Loucy (cell line): Measurements from ENCODE around the gene N4BP2.
"Not testable (repeated sequence)": the region's sequence is repeated elsewhere in the genome, so short reads cannot be mapped to it uniquely, and the experiment has no call there.

Experiments
- EZH2phosphoT487 ChIP-seq: fragments of 200-600 bp; IDR thresholded peaks from 2 replicates; pipeline ENCODE4 v1.6.1; 2018; ENCODE audit warnings: antibody characterized with exemption, mild to moderate bottlenecking, moderate library complexity, borderline replicate concordance
- TF ChIP-seq, protein P1 (sequence below): fragments of 200-600 bp; sonication (generic); conservative IDR thresholded peaks from 2 replicates; pipeline ENCODE4 v1.5.1; 2014; ENCODE audit warnings: mild to moderate bottlenecking, antibody characterized with exemption, low read length

GRCh38 chr4:40093400-40093799 lies 36.8 kb downstream of the N4BP2 start:
- TF ChIP-seq, protein P1, sequence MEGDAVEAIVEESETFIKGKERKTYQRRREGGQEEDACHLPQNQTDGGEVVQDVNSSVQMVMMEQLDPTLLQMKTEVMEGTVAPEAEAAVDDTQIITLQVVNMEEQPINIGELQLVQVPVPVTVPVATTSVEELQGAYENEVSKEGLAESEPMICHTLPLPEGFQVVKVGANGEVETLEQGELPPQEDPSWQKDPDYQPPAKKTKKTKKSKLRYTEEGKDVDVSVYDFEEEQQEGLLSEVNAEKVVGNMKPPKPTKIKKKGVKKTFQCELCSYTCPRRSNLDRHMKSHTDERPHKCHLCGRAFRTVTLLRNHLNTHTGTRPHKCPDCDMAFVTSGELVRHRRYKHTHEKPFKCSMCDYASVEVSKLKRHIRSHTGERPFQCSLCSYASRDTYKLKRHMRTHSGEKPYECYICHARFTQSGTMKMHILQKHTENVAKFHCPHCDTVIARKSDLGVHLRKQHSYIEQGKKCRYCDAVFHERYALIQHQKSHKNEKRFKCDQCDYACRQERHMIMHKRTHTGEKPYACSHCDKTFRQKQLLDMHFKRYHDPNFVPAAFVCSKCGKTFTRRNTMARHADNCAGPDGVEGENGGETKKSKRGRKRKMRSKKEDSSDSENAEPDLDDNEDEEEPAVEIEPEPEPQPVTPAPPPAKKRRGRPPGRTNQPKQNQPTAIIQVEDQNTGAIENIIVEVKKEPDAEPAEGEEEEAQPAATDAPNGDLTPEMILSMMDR = not testable (repeated sequence)
- TF ChIP-seq EZH2phosphoT487 = not testable (repeated sequence)
